Lower leg skin (tissue), 4 donors: ENCODE measurements around the gene ZNF681. TPM values are rescaled to one million over a fixed set of nuclear protein-coding genes. Genes with fewer than 3 reads are reported as not detected.
A peak's percentile ranks its signal among the peaks of the same experiment; 100 is the strongest.

Source experiments
- DNase-seq, 2 donors: peaks; one replicate each; pipeline ENCODE4 v3.0.0-alpha.2; 2019; ENCODE audit warnings: low spot score in 2 of 2
- H3K4me3 ChIP-seq: fragments of 200-600 bp; sonication (generic); 2 replicates; pipeline ENCODE4 v1.5.1; 2017; ENCODE audit warnings: mild to moderate bottlenecking, low read depth; ENCODE audit not compliant: poor library complexity, severe bottlenecking
- POLR2A ChIP-seq, 2 donors: fragments of 450-650 bp; IDR thresholded peaks; one replicate each; pipeline ENCODE4 v1.6.1; 2016 to 2017; ENCODE audit warnings: antibody characterized with exemption in 2 of 2, mild to moderate bottlenecking in 1 of 2, moderate library complexity in 1 of 2
- WGBS, 2 donors: methylation state at CpG; one replicate each; pipeline ENCODE4 v1.1.5; 2018; 5-methylcytosine and 5-hydroxymethylcytosine counted together
- intact Hi-C: fragments of 100-400 bp; cut with DNase I; formaldehyde crosslinking; loops from one replicate; pipeline ENCODE4 v1.15.0; 2023; ENCODE audit warnings: low total_unique reads
- total RNA-seq, 4 donors: library from RNA; depleted of rRNA; stranded (reverse); fragments of >200 nt; gene quantifications; one replicate each; pipeline ENCODE4 v1.1.0, GENCODE V29; 2016
- TF ChIP-seq, protein P1 (sequence below), 3 donors: fragments of 450-650 bp; IDR thresholded peaks; one replicate each; pipeline ENCODE4 v1.5.1; 2016; ENCODE audit warnings: antibody characterized with exemption in 3 of 3, mild to moderate bottlenecking in 3 of 3, moderate library complexity in 2 of 3

Gene ZNF681
- total RNA-seq, 4 donors from 2014 or later: 1.5 to 3.3 (median 2.7) TPM

DNA sequence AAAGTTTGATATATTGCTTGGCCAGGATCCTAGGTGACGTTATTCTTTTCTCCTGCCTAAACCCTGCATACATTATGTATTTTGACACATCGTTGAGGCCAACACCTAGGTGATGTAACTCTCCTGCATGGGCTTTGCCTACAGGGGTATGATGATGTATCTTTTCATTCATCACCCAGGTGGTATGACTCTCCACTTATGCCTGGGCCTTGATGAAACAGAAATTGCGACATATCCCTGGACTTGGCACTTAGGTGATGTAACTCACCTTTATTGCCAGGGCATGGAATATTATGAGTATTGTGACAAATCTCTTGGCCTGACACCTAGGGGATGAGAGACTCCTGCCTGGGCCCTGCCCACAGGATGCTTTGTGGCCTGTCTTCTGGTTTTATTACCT lies 18.5 kb upstream of the ZNF681 start:
- no peak overlapping the region for H3K4me3 ChIP-seq
- TF ChIP-seq, protein P1, sequence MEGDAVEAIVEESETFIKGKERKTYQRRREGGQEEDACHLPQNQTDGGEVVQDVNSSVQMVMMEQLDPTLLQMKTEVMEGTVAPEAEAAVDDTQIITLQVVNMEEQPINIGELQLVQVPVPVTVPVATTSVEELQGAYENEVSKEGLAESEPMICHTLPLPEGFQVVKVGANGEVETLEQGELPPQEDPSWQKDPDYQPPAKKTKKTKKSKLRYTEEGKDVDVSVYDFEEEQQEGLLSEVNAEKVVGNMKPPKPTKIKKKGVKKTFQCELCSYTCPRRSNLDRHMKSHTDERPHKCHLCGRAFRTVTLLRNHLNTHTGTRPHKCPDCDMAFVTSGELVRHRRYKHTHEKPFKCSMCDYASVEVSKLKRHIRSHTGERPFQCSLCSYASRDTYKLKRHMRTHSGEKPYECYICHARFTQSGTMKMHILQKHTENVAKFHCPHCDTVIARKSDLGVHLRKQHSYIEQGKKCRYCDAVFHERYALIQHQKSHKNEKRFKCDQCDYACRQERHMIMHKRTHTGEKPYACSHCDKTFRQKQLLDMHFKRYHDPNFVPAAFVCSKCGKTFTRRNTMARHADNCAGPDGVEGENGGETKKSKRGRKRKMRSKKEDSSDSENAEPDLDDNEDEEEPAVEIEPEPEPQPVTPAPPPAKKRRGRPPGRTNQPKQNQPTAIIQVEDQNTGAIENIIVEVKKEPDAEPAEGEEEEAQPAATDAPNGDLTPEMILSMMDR (IDR thresholded peaks at IDR 0.05): no peak
- TF ChIP-seq POLR2A (IDR thresholded peaks at IDR 0.05): no peak
- no peak for DNase-seq
- intact Hi-C loops: loop anchor here (10.0 kb wide), 1 partner anchor 288 kb away; no protein-coding TSS in a partner anchor
- 41 to 51% methylated on average over 3 of the region's 3 CpGs for WGBS, 2 donors

DNA sequence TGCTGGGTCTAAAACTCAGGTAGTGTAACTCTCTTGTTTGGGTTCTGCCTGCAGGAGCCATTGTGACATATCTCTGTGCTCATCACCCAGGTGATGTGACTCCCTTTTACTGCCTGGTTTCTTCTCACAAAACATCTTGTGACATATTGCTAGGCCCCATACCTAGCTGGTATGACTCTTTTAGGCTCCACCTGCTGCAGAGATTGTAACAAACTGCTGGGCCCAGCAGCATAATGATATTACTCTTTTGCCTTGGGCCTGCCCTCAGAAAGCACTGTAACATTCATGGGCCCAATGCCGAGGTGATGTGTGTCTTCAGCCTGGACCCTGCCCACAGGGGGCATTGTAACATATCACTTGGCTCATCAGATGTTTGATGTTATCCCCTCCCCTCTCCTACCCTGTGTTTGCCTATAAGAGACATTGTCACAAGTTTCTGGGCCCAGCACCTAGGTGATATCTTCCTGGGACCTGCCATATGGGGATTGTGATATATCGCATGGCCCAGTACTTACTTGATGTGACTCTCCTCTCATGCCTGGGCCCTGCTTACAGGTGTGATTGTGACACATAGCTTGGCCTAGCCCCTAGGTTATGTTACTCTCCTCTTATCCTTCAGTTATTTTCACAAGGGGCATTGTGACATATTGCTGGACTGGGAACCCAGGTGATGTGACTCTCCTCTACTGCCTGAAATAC lies 18.0 kb upstream of the ZNF681 start:
- TF ChIP-seq, protein P1 (IDR thresholded peaks at IDR 0.05): no peak
- intact Hi-C loops: loop anchor here (10.0 kb wide), 1 partner anchor 288 kb away; no protein-coding TSS in a partner anchor

DNA sequence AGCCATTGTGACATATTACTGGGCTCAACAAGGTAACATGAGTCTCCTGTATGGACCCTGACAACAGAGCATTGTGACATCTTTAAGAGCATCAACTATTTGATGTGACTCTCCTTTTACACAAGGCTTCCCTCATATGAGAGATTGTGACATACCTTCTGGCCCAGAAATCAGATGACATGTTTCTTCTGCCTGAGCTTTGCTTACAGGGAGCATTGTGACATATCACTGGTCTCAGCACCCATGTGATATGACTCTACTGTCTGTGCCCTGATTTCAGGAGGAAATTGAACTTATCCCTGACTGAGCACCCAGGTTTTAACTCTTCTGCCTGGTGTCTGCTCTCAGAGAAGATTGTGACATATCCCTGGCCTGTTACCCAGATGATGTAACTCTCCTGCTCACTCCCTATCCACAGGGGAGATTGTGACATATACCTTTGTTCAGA lies 15.9 kb upstream of the ZNF681 start:
- intact Hi-C loops: loop anchor here (10.0 kb wide), 1 partner anchor 290 kb away; no protein-coding TSS in a partner anchor
- DNase-seq: peak; percentile 25 to 50
- no peak for TF ChIP-seq POLR2A (IDR thresholded peaks at IDR 0.05)
- TF ChIP-seq, protein P1 (IDR thresholded peaks at IDR 0.05): no peak
- no peak overlapping the region for H3K4me3 ChIP-seq

More for the DNA sequence above, 18.0 kb upstream of the ZNF681 start:
- WGBS, 2 donors: 90 to 96% methylated on average over 2 of the region's 2 CpGs
- no peak overlapping the region for H3K4me3 ChIP-seq
- DNase-seq: peak in 1 of 2 donors; percentile 58

DNA sequence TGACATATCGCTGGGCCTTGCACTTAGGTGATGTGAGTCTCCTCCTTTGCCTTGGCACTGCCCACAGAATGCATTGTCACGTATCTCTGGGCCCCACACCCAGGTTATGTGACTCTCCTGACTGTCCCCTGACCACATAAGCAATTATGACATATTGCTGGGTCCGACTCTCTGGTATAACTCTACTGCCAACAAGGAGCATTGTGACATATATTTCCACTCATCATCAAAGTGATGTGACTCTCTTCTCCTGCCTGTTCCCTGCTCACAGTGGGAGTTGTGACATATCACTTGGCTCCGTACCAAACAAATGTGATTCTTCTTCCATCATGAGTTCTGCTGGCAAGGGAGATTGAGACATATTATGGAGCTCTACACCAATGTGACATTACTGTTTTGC lies 15.4 kb upstream of the ZNF681 start:
- DNase-seq: peak in 1 of 2 donors; percentile 63
- 64 to 67% methylated on average over 4 of the region's 4 CpGs for WGBS, 2 donors
- intact Hi-C loops: loop anchor here (10.0 kb wide), 1 partner anchor 291 kb away; no protein-coding TSS in a partner anchor

DNA sequence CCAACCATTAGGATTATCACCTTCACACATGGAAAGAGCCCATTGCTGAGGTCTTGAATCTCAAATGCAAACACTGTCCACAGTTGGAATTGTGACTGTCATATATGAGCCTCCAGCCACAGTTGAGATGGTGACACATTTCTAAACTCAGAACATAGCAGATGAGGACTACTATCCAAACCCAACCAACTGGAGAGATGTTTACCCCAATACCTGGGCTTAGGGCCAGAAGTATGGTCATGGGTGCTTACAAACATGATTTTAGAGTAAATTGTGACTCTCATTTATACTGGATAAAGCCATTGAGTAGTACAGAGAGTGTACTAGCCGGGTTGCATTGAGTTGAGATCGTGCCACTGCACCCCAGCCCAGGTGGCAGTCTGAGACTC lies 14.0 kb upstream of the ZNF681 start:
- no peak for DNase-seq
- 91 to 93% methylated on average over 2 of the region's 2 CpGs for whole genome bisulfite sequencing, 2 donors
- no peak for TF ChIP-seq POLR2A (IDR thresholded peaks at IDR 0.05)
- TF ChIP-seq, protein P1 (IDR thresholded peaks at IDR 0.05): no peak
- intact Hi-C loops: loop anchor here (10.0 kb wide), 1 partner anchor 292 kb away; no protein-coding TSS in a partner anchor
- no peak overlapping the region for H3K4me3 ChIP-seq

More for the DNA sequence above, 15.4 kb upstream of the ZNF681 start:
- TF ChIP-seq, protein P1 (IDR thresholded peaks at IDR 0.05): no peak
- no peak for TF ChIP-seq POLR2A (IDR thresholded peaks at IDR 0.05)
- H3K4me3 ChIP-seq: no peak overlapping the region
